OCI-LY1 (cell line): ENCODE results near the gene DYNLT1.

ENCODE experiments used
- EZH2 ChIP-seq: fragments of 200-600 bp; sonication (generic), shearing (Covaris generic); IDR thresholded peaks from 2 replicates; pipeline ENCODE4 v1.8.0; 2017; ENCODE audit warnings: borderline replicate concordance, mixed run types, mild to moderate bottlenecking, antibody characterized with exemption, low read length, moderate library complexity, mixed read lengths
- TF ChIP-seq, protein P1 (sequence below): fragments of 200-600 bp; sonication (generic), shearing (Covaris generic); IDR thresholded peaks from 2 replicates; pipeline ENCODE4 v1.5.1; 2017; ENCODE audit warnings: mild to moderate bottlenecking, antibody characterized with exemption, low read length, moderate library complexity, mixed read lengths

DNA sequence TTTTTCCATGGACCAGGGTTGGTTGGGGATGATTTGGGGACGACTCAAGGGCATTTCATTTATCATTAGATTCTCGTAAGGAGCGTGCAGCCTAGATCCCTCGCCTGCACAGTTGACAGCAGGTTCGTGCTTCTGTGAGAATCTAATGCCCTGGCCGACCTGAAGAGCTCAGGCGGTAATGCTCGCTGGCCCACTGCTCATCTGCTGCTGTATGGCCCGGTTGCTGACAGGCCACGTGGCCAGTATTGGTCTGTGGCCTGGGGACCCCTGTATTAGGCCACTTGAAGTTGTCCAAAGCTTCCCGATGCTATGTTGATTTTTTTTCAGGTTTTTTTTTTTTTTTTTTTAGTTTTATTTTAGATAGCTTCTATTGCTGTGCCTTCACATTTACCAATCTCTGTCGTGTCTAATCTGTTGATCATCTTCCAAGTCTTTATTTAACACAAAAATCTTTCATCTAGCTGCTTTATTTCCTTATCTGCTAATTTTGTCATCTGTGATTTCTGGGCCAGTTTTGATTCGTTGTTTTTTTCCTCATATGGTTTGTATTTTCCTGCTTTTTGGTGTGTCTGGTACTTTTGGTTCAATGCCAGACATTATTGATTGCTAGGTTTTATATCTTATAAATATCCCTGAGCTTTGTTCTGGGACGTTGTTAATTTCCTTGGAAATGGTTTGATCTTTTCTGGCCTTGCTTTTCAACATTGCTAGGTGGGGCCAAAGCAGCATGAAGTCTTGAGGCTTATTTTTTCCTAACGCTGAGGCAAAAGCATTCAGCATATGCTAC lies 41.1 kb downstream of the DYNLT1 start:
- TF ChIP-seq, protein P1, sequence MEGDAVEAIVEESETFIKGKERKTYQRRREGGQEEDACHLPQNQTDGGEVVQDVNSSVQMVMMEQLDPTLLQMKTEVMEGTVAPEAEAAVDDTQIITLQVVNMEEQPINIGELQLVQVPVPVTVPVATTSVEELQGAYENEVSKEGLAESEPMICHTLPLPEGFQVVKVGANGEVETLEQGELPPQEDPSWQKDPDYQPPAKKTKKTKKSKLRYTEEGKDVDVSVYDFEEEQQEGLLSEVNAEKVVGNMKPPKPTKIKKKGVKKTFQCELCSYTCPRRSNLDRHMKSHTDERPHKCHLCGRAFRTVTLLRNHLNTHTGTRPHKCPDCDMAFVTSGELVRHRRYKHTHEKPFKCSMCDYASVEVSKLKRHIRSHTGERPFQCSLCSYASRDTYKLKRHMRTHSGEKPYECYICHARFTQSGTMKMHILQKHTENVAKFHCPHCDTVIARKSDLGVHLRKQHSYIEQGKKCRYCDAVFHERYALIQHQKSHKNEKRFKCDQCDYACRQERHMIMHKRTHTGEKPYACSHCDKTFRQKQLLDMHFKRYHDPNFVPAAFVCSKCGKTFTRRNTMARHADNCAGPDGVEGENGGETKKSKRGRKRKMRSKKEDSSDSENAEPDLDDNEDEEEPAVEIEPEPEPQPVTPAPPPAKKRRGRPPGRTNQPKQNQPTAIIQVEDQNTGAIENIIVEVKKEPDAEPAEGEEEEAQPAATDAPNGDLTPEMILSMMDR, result no peak
- TF ChIP-seq EZH2, result no peak
